ENCODE data around the gene EXOC4.

The EXOC4 gene

DNA sequence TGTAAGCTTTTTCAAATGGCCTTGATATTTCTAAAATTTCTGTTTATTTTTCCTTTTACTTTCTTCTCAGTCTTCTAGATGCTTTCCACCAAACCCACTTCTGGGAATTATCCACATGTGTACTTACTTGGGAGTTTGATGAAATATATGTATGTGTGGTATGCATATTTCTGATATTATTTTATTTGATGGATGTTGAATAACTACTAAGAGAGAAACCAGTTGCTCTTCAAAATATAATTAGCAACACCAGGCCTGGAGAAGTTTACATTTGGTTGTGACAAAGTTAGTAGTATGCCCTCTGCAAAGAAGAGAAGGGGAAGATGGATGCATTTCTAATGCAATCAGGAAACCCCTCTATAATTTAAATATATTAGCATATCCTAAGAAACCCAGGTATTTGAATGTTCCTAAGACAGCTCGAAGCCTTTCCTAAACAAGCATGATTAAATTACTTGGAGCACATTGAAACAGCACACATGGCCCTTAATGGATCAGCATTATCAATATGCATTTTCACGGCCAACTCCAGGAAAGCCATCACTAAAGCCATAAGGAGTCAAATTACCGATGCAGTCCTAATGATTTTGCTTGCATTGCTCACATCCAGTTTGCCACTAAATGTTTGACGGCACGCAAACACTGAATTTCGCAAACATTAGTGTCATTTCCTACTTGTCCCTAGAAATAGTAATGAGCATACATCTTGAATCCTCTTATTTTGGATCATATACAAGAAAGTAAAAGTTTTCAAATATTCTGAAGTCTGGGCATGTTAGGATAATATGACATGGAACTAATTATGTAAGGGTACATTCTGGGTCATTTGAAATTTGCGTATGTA, 393.8 kb downstream of the EXOC4 start:
- no peak for DNase-seq

DNA sequence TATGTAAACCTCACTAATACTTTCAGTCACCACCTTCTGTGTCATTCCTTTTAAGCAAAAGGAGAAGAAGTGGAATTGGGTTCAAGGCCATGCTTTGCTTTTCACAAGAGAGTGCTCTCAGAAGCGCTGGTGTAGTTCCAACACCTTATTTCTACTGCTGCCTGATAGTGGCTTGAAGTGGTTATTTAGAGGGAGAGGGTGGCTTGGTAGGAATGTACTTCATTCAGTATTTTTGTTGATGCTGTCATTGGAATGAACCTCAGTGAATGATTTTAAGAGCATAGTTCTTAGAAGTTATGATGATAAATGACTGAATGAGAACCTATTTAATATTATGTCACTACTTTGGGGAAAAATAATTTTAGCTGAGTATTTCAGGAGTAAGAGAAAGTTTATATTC, 396.7 kb downstream of the EXOC4 start:
- DNase-seq, result no peak

GRCh38 chr7:133650069-133650468, 397.2 kb downstream of the EXOC4 start:
- no peak for DNase-seq

DNA sequence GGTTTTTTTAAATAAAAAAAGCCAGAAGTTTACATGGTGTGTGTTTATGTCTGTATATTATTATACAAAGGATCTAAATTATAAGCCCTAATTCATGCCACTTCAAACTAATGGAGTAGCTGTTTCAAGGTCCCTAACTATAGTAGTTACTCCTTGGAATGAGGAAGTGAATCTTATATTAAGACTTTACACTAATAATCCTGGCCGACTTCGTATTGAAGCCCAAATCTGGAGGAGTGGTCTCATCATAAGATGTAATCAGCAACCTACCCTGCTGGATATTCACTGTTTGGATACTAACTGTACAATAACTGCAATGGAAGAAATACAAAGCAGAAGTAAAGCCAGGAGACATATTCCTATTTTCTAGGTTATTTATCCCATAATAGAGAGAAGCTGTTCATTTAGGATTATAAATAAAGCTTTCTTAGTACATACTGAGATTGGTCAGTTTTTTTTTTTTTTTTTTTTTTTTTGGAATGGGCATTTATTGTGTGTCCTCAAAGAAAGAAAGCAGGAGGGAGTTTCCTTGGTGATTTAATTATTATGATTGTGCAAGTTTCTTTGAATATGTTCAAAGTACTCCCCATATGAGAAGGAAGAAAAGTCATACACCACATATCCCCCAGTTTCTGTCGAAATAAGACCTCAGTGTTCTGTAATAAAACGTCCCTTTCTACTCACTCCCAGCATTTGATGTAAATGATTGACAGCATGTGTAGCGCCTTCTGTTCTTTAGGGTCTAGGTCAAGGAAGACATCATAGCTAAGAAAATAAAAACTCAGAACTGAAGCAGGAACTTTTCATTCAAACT, 397.8 kb downstream of the EXOC4 start:
- DNase-seq, result no peak

DNA sequence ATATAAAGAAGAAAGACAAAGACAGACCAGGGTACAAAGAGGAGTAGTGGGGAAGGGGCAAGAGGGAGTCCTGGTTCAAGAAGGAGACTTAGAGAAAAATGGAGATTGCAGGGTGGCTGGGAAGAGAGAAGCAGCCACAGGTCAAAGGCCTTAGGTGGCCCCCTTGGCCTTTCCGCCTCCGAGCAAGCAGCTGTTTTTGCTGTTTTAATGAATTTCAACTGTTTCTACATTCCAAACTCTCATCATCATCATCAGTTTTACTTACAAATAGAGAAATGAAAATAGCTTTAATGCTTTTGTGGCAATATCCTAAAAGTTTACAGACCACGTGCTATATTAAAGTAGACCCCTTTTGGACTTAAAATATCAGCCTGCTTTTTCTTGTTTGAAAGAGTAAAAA, 399.7 kb downstream of the EXOC4 start:
- no peak for DNase-seq

DNA sequence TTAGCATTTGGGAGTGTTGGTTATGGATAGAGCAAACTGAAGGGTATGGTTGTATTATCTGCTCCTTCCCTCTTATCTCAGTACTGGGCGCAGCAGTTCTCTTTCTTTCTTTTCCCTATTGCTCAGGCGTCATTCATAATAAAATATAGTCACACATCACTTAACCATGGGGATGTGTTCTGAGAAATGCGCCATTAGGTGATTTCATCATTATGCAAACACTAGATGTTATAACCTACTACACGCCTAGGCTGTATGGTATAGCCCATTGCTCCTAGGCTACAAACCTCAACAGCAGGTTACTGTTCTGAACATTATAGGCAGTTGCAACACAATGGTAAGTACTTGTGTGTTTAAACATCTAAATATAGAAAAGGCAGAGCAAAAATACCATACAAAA, 401.7 kb downstream of the EXOC4 start:
- DNase-seq, result no peak

GRCh38 chr7:133662276-133662675, 409.4 kb downstream of the EXOC4 start:
- DNase-seq, result no peak

GRCh38 chr7:133662830-133663229, 410.0 kb downstream of the EXOC4 start:
- no peak for DNase-seq

DNA sequence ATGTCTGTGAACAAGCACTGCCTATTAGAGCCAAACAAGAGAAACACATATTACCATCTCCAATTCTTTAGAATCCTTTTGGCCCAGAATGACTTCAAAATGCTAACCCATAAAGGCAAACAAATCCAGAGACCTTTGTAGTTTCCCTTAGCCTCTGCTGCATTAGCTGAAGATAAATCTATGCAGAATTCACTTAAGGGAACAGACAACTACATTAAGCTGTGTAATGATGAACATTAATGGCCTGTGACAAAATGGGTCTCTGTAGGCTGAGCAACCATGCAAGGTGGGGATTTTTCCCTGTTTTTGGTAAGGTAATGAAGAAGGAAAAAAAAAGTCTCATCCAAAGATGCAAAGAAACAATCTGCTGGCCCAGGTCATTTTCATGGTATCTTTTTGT, 411.6 kb downstream of the EXOC4 start:
- no peak for DNase-seq

GRCh38 chr7:133668296-133669060, 415.6 kb downstream of the EXOC4 start:
- no peak for DNase-seq

DNA sequence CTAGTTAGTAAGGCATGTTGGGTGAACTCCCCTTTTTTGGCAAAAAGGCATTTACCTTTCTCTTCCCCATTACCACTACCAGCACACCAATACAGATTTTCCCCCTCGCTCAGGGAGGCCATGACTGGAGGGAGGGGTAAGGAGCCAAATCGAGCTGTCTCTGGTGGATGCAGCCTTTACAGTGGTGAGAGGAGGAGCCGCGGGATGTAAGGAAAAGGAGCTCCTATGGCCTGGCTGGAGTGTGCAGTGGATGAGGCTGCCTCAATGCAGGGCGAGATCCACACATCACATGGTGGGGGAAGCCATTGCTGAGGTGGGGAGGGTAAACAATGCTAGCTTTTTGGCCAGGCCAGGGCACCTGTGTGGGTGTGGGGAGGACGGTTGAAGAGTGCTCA, 416.2 kb downstream of the EXOC4 start:
- DNase-seq, result no peak

DNA sequence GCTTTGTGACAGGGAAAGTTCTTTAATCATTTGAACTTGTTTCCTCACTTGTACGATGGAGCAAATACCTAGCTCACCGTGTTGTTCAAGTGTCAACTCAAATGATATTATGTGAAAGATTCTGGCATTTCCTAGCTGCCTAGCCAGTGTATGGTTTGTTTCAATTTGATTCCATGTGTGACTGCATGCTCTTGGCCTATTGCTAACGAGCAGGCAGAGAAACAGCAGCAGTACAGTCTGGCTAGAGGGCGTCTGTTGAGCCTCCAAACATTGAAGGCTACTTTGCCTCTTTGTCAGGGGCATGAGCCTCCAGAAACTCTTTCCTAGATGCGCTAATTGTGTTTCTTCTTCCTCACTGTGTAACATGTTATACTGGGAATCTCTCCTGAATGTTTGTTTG, 417.4 kb downstream of the EXOC4 start:
- DNase-seq, result no peak

DNA sequence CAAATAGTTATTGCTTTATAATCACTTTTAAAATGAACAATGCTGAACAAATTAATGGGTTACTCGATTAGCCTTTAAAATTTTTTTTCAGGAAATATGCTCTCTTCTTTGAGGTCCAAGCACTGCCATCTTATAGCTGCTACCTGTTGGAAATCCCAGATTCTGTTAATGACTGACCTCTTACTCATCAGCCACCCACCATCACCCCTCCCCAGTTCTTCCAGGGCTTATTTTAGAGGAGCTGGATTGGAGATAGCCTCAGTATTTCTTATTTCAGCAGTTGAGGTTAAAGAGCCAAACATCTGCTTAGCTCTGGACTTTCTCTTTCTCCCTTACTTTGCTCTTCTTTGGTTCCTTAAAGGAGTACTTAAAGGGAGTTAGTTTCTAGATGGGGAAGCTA, 420.0 kb downstream of the EXOC4 start:
- no peak for DNase-seq

DNA sequence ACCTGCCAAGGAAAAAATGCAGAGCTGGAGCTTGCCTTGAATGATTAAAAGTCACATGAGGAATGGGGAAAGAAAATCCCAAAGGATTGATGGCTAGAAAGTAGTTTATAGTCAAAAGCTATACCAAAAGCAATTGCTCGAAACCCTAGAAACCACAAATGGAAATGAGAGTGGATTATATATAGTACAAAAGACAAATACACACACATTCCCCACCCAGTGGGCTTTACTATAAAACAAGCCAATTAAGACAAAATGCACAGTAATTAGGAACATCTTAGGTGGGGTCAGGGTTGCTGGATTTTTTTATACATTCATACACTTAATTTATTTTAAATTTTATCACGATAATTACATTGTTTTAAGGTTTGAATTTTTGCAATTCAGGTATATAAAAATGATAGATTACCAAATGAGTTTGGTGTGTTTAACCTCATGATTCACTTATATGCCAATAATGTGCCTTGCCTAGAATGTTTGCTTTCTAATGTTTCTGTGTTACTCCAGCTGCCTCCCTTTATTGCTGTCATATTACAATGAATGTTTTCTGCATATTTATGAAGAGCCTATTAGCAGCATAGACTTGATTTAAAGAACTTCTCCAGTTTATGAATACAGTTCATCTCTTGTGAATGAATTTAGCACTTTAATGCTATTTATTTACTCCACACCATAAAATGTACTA, 421.3 kb downstream of the EXOC4 start:
- no peak for DNase-seq

GRCh38 chr7:133675510-133676218, 422.8 kb downstream of the EXOC4 start:
- no peak for DNase-seq

DNA sequence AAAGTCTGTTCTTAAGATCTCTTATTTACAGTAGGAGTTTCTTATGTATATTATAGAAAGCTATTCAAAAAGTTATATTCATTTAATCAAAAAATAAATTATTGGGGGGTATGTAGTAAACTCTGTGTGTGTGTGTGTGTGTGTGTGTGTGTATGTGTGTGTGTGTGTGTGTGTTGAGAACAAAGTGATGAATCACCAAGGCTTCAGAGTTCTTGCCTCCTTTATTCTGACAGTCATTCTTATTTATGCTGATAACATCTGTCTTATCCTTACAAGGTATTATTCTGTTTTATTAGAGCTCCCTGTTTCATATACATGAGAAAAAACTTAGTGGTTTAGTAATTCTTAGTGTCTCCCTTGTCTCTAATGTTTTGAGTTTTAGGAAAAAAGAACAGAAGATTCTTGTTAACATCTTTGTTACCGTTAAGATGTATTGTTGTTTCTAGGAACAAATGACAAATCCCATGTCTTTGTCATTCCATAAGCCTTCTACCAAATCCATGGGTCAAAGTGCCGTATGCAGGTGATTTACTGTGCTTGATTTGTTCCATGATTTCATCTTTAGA, 424.0 kb downstream of the EXOC4 start:
- no peak for DNase-seq

- no peak for DNase-seq
Observed at GRCh38 chr7:133678137-133678814, 425.4 kb downstream of the EXOC4 start.

GRCh38 chr7:133679977-133680376, 427.1 kb downstream of the EXOC4 start:
- DNase-seq, result no peak

GRCh38 chr7:133681529-133681928, 428.7 kb downstream of the EXOC4 start:
- DNase-seq, result no peak

- DNase-seq, result no peak
Observed at GRCh38 chr7:133682364-133683181, 429.7 kb downstream of the EXOC4 start.

GRCh38 chr7:133683182-133683454, 430.2 kb downstream of the EXOC4 start:
- DNase-seq, result no peak

Measured in CD4-positive, alpha-beta T cell treated with Interleukin-4 for 4 hours (primary cell).